Esophagus squamous epithelium (tissue), 5 donors: Measurements from ENCODE around the gene RECQL. TPM values are rescaled to one million over a fixed set of nuclear protein-coding genes. Genes with fewer than 3 reads are reported as not detected.

Source experiments
- DNase-seq: peaks from one replicate; lab custom pipeline; 2025; lab: John Stamatoyannopoulos, UW
- H3K27ac ChIP-seq, 4 donors: fragments of 200-600 bp; sonication (generic); one replicate each; pipeline ENCODE4 v1.5.1; 2016 to 2019; ENCODE audit warnings: mild to moderate bottlenecking in 1 of 4
- H3K27me3 ChIP-seq, 4 donors: fragments of 200-600 bp; sonication (generic); 1 replicate in 3 of 4; 2 replicates in 1 of 4; pipeline versions ENCODE4 v1.5.1 to v1.6.0; 2017 to 2021; ENCODE audit warnings: antibody characterized with exemption in 1 of 4
- H3K36me3 ChIP-seq, 3 donors: fragments of 200-600 bp; sonication (generic); one replicate each; pipeline ENCODE4 v1.5.1; 2016 to 2019
- H3K4me1 ChIP-seq, 3 donors: fragments of 200-600 bp; sonication (generic); one replicate each; pipeline ENCODE4 v1.5.1; 2017 to 2019
- H3K4me3 ChIP-seq, 4 donors: fragments of 200-600 bp; sonication (generic); 1 replicate in 3 of 4; 2 replicates in 1 of 4; pipeline ENCODE4 v1.5.1; 2016 to 2019; ENCODE audit warnings: mild to moderate bottlenecking in 2 of 4, moderate library complexity in 1 of 4
- H3K9me3 ChIP-seq, 3 donors: fragments of 200-600 bp; sonication (generic); one replicate each; pipeline ENCODE4 v1.5.1; 2016 to 2019
- CTCF ChIP-seq, 6 experiments: fragments of 450-650 bp in 4 of 6; fragments of 200-600 bp in 2 of 6; sonication (generic) in 2 of 6; IDR thresholded peaks; one replicate each; pipeline ENCODE4 v1.5.1; 2016 to 2019; ENCODE audit warnings: antibody characterized with exemption in 6 of 6, mild to moderate bottlenecking in 4 of 6, moderate library complexity in 4 of 6
- POLR2A ChIP-seq, 4 donors: fragments of 450-650 bp; IDR thresholded peaks; one replicate each; pipeline ENCODE4 v1.6.1; 2017; ENCODE audit warnings: antibody characterized with exemption in 4 of 4, mild to moderate bottlenecking in 4 of 4, moderate library complexity in 3 of 4
- WGBS, 2 donors: methylation state at CpG; one replicate each; pipeline ENCODE4 v1.1.5; 2018; 5-methylcytosine and 5-hydroxymethylcytosine counted together
- intact Hi-C: fragments of 100-400 bp; cut with DNase I; formaldehyde crosslinking; loops from one replicate; pipeline ENCODE4 v1.15.0; 2022
- total RNA-seq, 4 donors: library from RNA; depleted of rRNA; stranded (reverse); fragments of >200 nt; gene quantifications; one replicate each; pipeline ENCODE4 v1.1.0, GENCODE V29; 2016
- donor health status: DM: yes; HTN: yes; CAD: no.

RECQL gene
- total RNA-seq, 4 donors from 2014 or later: 10.0 to 36.5 (median 25.6) TPM

GRCh38 chr12:21507849-21508248 is 6.4 kb upstream of the RECQL start:
- no peaks in the 10 kb centered on the region for H3K27me3 ChIP-seq
- TF ChIP-seq POLR2A (IDR thresholded peaks at IDR 0.05) (no peak), CTCF (IDR thresholded peaks at IDR 0.05) (no peak)
- H3K9me3 ChIP-seq: no peaks in the 10 kb centered on the region
- intact Hi-C loops: no loop called here
- peaks cover 2 to 26% (median 8%) of the 10 kb centered on the region in 3 donors for H3K4me1 ChIP-seq
- peaks cover 0 to 44% (median 2%) of the 10 kb centered on the region in 3 donors for H3K36me3 ChIP-seq
- H3K27ac ChIP-seq: no peak overlapping the region
- DNase-seq: no peak
- no peak overlapping the region for H3K4me3 ChIP-seq
- WGBS, 2 donors: 76 to 78% methylated on average over 2 of the region's 2 CpGs

GRCh38 chr12:21505888-21506287 is 4.5 kb upstream of the RECQL start:
- TF ChIP-seq CTCF (IDR thresholded peaks at IDR 0.05) (no peak), POLR2A (IDR thresholded peaks at IDR 0.05) (no peak)
- intact Hi-C loops: no loop called here
- Histone ChIP-seq H3K9me3 (no peaks in the 10 kb centered on the region), H3K4me1 (peaks cover 2 to 38% (median 13%) of the 10 kb centered on the region in 3 donors), H3K36me3 (peaks cover 0 to 24% (median 0%) of the 10 kb centered on the region in 3 donors), H3K4me3 (no peak overlapping the region), H3K27ac (no peak overlapping the region), H3K27me3 (no peaks in the 10 kb centered on the region)
- WGBS, 2 donors: 47 to 58% methylated on average over 2 of the region's 2 CpGs
- DNase-seq: no peak

- H3K27ac ChIP-seq: no peak overlapping the region
- TF ChIP-seq CTCF (IDR thresholded peaks at IDR 0.05): no peak
- no peak for TF ChIP-seq POLR2A (IDR thresholded peaks at IDR 0.05)
- no peaks in the 10 kb centered on the region for H3K27me3 ChIP-seq
- intact Hi-C loops: no loop called here
- peaks cover 8 to 59% (median 20%) of the 10 kb centered on the region in 3 donors for H3K4me1 ChIP-seq
- peaks cover 0 to 22% (median 0%) of the 10 kb centered on the region in 3 donors for H3K36me3 ChIP-seq
- H3K9me3 ChIP-seq: no peaks in the 10 kb centered on the region
- WGBS, 2 donors: 71 to 90% methylated on average over 1 of the region's 1 CpG
- no peak for DNase-seq
- H3K4me3 ChIP-seq: peak overlapping the region in 2 of 4 donors; percentile 79 to 82
Measured at GRCh38 chr12:21502872-21503271, 1.4 kb upstream of the RECQL start.

- Histone ChIP-seq H3K9me3 (no peaks in the 10 kb centered on the region), H3K27me3 (no peaks in the 10 kb centered on the region), H3K36me3 (peaks cover 0 to 22% (median 0%) of the 10 kb centered on the region in 3 donors), H3K27ac (peak overlapping the region; percentile 87 to 94 (median 90)), H3K4me3 (peak overlapping the region; percentile 79 to 99 (median 82)), H3K4me1 (peaks cover 8 to 59% (median 20%) of the 10 kb centered on the region in 3 donors)
- intact Hi-C loops: no loop called here
- TF ChIP-seq CTCF (IDR thresholded peaks at IDR 0.05) (no peak), POLR2A (IDR thresholded peaks at IDR 0.05) (no peak)
- no peak for DNase-seq
- 0 to 2% methylated on average over 6 to 12 of the region's 14 CpGs for WGBS, 2 donors
Measured at GRCh38 chr12:21502164-21502496, 695 bp upstream of the RECQL start.

GRCh38 chr12:21500786-21501257 is 613 bp downstream of the RECQL start:
- DNase-seq: no peak
- 3 to 16% methylated on average over 8 of the region's 8 CpGs for WGBS, 2 donors
- TF ChIP-seq POLR2A (IDR thresholded peaks at IDR 0.05) (no peak), CTCF (IDR thresholded peaks at IDR 0.05) (peak in 1 of 6 experiments; percentile 6)
- H3K27me3 ChIP-seq: no peaks in the 10 kb centered on the region
- intact Hi-C loops: no loop called here
- H3K4me1 ChIP-seq: peaks cover 8 to 59% (median 20%) of the 10 kb centered on the region in 3 donors
- H3K9me3 ChIP-seq: no peaks in the 10 kb centered on the region
- H3K36me3 ChIP-seq: peaks cover 0 to 33% (median 0%) of the 10 kb centered on the region in 3 donors
- peak overlapping the region; percentile 79 to 99 (median 82) for H3K4me3 ChIP-seq
- H3K27ac ChIP-seq: peak overlapping the region; percentile 87 to 92 (median 88)
